Ishikawa (cell line): ENCODE results near the gene STON2.

Source experiments
- CEBPB ChIP-seq: IDR thresholded peaks from 2 replicates; pipeline ENCODE4 v1.6.1; 2012
- CREB1 ChIP-seq: IDR thresholded peaks from 2 replicates; pipeline ENCODE4 v1.6.1; 2012; ENCODE audit warnings: low read depth
- EGR1 ChIP-seq: IDR thresholded peaks from 2 replicates; pipeline ENCODE4 v1.6.1; 2012
- EP300 ChIP-seq: IDR thresholded peaks from 2 replicates; pipeline ENCODE4 v1.6.1; 2012; ENCODE audit warnings: borderline replicate concordance
- FOXM1 ChIP-seq: IDR thresholded peaks from 2 replicates; pipeline ENCODE4 v1.6.1; 2012; ENCODE audit warnings: low read depth, borderline replicate concordance
- MAX ChIP-seq: IDR thresholded peaks from 2 replicates; pipeline ENCODE4 v1.6.1; 2012
- NFIC ChIP-seq: IDR thresholded peaks from 2 replicates; pipeline ENCODE4 v1.6.1; 2012
- RAD21 ChIP-seq: IDR thresholded peaks from 2 replicates; pipeline ENCODE4 v1.6.1; 2012; ENCODE audit warnings: low read depth
- REST ChIP-seq: IDR thresholded peaks from 2 replicates; pipeline ENCODE4 v1.6.1; 2012; ENCODE audit warnings: low read depth, mild to moderate bottlenecking
- TAF1 ChIP-seq: IDR thresholded peaks from 2 replicates; pipeline ENCODE4 v1.6.1; 2012; ENCODE audit warnings: low read depth, mild to moderate bottlenecking
- TCF12 ChIP-seq: IDR thresholded peaks from 2 replicates; pipeline ENCODE4 v1.6.1; 2012; ENCODE audit warnings: low read depth
- TEAD4 ChIP-seq: IDR thresholded peaks from 2 replicates; pipeline ENCODE4 v1.6.1; 2012
- USF1 ChIP-seq: IDR thresholded peaks from 2 replicates; pipeline ENCODE4 v1.6.1; 2012
- YY1 ChIP-seq: IDR thresholded peaks from 2 replicates; pipeline ENCODE4 v1.6.1; 2012; ENCODE audit warnings: low read depth
- ZBTB7A ChIP-seq: IDR thresholded peaks from 2 replicates; pipeline ENCODE4 v1.6.1; 2012; ENCODE audit warnings: low read depth

Gene STON2

GRCh38 chr14:81398196-81398891, 1.8 kb downstream of the STON2 start:
- no peak for TF ChIP-seq TEAD4
- no peak for TF ChIP-seq MAX
- no peak for TF ChIP-seq USF1
- no peak for TF ChIP-seq TAF1
- TF ChIP-seq EGR1 = no peak
- TF ChIP-seq NFIC = no peak
- no peak for TF ChIP-seq RAD21
- TF ChIP-seq REST = no peak
- no peak for TF ChIP-seq EP300

- TF ChIP-seq REST = no peak
- TF ChIP-seq MAX = no peak
- no peak for TF ChIP-seq YY1
- no peak for TF ChIP-seq CEBPB
- TF ChIP-seq TCF12 = no peak
- no peak for TF ChIP-seq TAF1
- no peak for TF ChIP-seq CREB1
Observed at GRCh38 chr14:81396113-81396512, 4.0 kb downstream of the STON2 start.

GRCh38 chr14:81394739-81395138, 5.4 kb downstream of the STON2 start:
- TF ChIP-seq TEAD4 (no peak), MAX (no peak), EP300 (no peak), FOXM1 (no peak), CEBPB (no peak), TCF12 (no peak), YY1 (no peak), EGR1 (no peak), REST (no peak), ZBTB7A (no peak), RAD21 (no peak), NFIC (no peak), TAF1 (no peak), CREB1 (no peak), USF1 (no peak)

GRCh38 chr14:81392976-81393643, 7.0 kb downstream of the STON2 start:
- TF ChIP-seq YY1 (no peak), TAF1 (no peak), EP300 (no peak), TCF12 (no peak), CREB1 (no peak), RAD21 (no peak), EGR1 (no peak), TEAD4 (no peak), CEBPB (no peak), NFIC (no peak), USF1 (no peak), REST (no peak), FOXM1 (no peak), MAX (no peak), ZBTB7A (no peak)
